Left lobe of liver (tissue), 2 donors: ENCODE results near the gene GFPT1. TPM values are rescaled to one million over a fixed set of nuclear protein-coding genes. Genes with fewer than 3 reads are reported as not detected.
"Not testable (repeated sequence)": the region's sequence is repeated elsewhere in the genome, so short reads cannot be mapped to it uniquely, and the experiment has no call there.

Source experiments
- ATAC-seq: fragments of 200-7000 bp; cut with Tn5 transposase; one replicate; pipeline ENCODE4 v1.9.1; 2020; ENCODE audit warnings: mild to moderate bottlenecking, moderate library complexity
- DNase-seq: peaks from one replicate; pipeline ENCODE4 v3.0.0-alpha.2; 2020; ENCODE audit warnings: low spot score
- total RNA-seq: library from RNA; stranded (reverse); gene quantifications from one replicate; pipeline ENCODE4 v1.2.1, GENCODE V29; 2021
- donor health status: DM: no; HTN: no; CAD: no; lungs with moderate emphysema.
- donor health status: DM: no; HTN: yes; CAD: no.

Gene GFPT1
- 29.5 TPM for total RNA-seq

DNA sequence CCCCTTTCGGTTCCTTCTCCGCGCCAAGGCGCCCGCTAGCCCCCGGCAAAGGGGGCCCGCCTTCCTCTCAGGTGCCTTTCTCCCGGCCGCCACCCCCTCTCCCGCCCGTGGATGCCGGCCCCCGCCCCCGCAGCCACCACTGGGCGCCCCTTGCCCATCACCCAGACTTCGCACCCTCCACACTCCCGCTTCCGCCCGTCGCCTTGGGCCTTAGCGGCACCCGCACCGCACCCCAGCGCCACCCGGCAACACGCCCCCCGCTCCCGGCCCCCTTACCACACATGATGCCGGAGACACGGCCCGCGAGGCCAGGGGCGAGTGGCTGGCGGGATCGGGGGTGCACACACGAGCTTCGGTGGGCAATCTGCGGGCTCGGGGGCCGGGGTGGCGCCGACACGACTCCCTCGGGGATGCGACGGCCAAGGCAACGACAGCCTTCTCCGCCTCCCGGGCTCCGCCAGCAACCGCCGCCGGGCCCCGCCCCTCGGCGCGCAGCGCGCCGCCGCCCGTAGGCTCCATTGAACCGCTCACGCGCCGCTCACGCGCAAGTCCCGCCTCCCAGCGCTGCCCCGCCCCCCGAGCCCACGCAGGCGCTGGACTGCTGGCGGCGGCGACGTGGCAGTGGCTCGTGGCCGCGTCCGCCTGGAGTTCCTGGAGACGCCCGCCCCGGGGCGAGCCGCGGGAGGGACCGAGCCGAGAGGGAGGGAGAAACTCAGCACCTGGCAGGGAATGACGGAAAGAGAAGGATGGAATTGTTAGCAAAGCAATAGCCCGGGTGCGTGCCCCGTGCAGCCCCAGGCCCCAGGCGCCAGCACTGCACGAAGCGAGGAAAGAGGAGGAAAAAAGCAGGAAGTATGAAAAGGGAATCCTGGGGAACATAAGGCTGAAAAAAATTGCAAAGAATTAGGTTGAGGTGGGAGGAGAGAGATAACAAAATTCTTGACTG is at the start of gene GFPT1:
Gene GFPT1 (minus strand): TSS at position 439 of the 946 bp plus-strand sequence. CDS start 156 bp downstream, at position 283.
- peak; percentile 97 for DNase-seq
- ATAC-seq: peak; percentile 97

DNA sequence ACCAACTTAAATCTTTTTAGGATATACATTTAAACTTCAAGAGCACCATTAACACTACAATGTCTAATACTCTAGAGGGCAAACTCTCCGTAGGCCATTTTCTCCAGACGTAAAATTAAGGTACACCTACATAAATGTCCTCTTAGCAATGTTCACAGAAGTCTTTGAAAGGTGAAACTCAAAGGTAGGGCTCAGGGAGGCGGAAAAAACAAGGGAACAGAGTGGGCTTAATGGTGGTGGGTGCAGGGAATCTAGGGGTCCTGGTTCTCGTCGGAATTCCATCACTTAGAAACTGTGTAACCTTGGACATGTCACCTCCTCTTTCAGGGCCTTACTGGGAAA is 49.5 kb upstream of the GFPT1 start:
- ATAC-seq: peak; percentile 4

DNA sequence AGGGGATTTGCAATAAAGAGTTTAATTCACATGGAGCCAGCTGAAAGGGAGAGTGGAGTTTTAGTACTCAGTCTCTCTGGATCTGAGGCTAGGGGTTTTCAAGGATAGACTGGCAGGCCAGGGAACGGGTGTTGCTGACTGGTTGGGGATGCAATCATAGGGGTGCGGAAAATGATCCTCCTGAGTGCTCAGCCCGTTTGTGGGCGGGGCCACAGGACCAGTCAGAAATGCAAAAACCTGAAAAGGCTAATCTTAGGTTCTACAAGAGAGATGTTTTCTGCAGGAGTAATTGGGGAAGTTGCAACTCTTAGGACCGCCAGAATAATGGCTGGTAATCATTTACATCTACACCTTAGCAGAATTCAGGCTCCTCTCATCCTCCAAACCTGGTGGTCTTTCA is 47.7 kb upstream of the GFPT1 start:
- ATAC-seq (no peak), DNase-seq (no peak)

More for the DNA sequence above, 49.5 kb upstream of the GFPT1 start:
- no peak for DNase-seq

- ATAC-seq (no peak), DNase-seq (no peak)
Measured at GRCh38 chr2:69429491-69430183, 42.6 kb upstream of the GFPT1 start.

GRCh38 chr2:69428981-69429380 is 42.0 kb upstream of the GFPT1 start:
- DNase-seq (no peak), ATAC-seq (no peak)

DNA sequence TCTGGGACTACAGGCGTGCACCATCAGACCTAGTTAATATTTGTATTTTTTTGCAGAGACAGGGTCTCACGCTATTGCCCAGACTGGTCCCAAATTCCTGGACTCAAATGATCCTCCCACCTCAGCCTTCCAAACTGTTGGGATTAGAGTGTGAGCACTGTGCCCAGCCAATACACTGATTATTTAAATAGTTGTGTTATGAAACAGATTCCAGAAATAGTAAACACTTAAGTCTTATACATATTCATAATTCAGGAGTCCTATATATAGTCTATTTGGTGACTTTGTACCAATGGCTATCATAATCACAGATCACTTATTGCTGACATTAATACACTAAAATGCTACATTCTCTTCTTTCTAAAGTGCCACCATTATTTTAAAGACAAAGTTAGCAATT is 37.4 kb upstream of the GFPT1 start:
- ATAC-seq: no peak

GRCh38 chr2:69422198-69422597 is 35.2 kb upstream of the GFPT1 start:
- ATAC-seq (no peak), DNase-seq (no peak)

More for the DNA sequence above, 37.4 kb upstream of the GFPT1 start:
- no peak for DNase-seq

DNA sequence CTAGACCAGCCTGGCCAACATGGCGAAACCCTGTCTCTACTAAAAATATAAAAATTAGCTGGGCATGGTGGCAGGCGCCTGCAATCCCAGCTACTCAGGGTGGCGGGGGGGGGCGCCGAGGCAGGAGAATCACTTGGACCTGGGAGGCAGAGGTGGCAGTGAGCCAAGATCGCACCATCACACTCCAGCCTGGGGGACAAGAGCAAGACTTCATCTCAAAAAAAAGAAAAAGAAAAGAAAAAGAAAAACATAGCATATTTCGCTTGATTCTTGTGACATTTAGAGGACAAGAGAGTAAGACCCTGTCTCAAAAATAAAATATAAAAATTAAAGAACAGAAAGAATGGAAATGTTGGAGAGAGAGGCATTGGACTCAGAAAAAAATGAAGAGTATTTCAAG is 32.1 kb upstream of the GFPT1 start:
- DNase-seq, ATAC-seq: not testable (repeated sequence)

DNA sequence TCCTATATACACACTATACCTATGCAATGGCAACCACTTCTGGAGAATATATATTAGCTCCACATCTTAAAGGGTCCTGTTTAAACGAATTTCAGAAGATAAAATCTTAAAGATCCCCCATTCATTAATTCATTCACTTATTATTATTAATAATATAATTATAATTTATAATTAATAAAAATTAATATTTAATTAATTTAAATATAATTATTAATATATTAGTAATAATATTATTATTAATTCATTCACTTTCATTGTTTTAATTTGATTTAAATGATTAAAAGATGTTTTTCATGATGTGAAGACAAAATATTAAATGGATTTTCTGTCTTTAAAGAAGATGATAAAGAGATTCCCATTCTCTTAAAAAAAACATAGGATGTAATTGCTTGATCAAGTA is 29.1 kb upstream of the GFPT1 start:
- DNase-seq (no peak), ATAC-seq (no peak)

DNA sequence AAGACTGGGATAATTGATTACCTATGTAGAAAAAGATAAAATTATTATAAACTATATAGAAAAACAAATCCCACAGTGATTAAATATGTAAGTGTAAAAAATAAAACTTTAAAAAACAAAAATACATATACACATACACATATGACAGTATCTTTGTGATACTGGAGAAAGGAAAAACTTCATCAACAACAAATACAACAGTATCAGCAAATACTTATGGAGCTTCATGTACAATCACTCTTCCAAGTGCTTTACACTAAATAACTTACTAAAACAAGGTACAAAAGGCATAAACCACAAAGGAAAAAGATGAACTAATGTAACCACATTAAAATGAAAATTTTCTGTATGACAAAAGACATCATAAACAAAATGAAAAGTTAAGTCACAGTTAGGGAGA is 24.1 kb upstream of the GFPT1 start:
- DNase-seq: no peak

GRCh38 chr2:69405306-69405705 is 18.3 kb upstream of the GFPT1 start:
- DNase-seq: no peak
- no peak for ATAC-seq

More for the DNA sequence above, 24.1 kb upstream of the GFPT1 start:
- ATAC-seq: no peak

GRCh38 chr2:69400121-69400520 is 13.1 kb upstream of the GFPT1 start:
- ATAC-seq (no peak), DNase-seq (no peak)

DNA sequence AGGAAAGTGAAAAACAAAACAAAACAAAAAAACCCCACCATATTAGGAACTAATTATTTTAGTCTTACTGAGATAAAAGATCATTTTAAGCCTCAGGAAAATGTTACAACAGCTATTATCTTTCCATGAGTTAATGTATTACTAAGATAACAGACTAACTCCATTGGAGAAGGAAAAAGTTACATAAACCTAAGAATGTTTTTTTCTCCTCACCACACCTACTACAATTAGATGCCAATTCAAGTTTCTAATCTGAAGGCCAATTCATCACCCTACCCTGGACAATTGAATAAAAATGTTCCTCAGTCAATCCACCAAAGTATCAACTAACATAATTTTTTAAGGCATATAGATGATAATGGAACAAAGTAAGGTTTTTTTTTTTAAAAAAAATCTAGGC is 10.2 kb upstream of the GFPT1 start:
- DNase-seq (no peak), ATAC-seq (peak; percentile 73)

GRCh38 chr2:69395866-69396265 is 8.8 kb upstream of the GFPT1 start:
- DNase-seq: no peak
- ATAC-seq: no peak

- ATAC-seq: no peak
- DNase-seq: no peak
Measured at GRCh38 chr2:69393963-69394362, 6.9 kb upstream of the GFPT1 start.

DNA sequence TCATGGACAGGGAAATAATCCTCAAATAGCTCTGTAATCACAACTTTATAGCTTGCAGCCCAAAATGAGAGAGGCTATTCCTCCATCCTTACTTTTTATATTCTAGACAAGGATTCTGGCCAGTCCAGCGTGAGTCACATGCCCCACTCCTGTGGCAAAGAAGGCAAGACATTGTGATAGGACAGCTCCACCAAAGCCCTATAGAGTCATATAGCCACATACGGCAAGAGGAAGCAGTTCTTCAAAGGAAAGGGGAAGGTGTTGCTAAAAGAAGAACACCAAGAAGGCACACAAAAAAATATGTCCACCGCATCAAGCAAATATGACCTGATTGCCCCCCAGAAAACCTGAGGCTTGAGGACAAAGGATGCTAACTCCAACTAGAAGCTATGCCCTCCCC is 3.4 kb upstream of the GFPT1 start:
- ATAC-seq: no peak
- no peak for DNase-seq

DNA sequence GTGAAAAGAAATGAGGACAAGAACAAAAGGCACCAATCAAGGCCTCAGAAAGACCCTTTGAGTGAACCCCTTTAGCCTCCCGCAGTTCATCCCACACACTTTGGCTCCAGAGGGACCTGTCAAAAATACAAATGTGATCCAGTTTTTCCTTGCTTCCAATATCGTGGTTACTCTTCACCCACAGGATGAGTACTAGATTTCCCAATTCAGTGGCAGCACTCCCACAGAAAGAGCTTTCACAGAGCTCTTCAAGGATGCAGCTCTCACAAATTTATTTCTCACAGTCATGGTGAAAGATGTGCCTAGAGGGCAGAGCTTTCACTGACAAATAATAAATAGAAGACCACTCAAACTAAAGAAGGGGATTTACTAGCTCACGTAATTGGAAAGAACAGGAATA is 3.0 kb upstream of the GFPT1 start:
- no peak for ATAC-seq
- DNase-seq: no peak

- ATAC-seq (no peak), DNase-seq (no peak)
Measured at GRCh38 chr2:69389271-69389670, 2.2 kb upstream of the GFPT1 start.

DNA sequence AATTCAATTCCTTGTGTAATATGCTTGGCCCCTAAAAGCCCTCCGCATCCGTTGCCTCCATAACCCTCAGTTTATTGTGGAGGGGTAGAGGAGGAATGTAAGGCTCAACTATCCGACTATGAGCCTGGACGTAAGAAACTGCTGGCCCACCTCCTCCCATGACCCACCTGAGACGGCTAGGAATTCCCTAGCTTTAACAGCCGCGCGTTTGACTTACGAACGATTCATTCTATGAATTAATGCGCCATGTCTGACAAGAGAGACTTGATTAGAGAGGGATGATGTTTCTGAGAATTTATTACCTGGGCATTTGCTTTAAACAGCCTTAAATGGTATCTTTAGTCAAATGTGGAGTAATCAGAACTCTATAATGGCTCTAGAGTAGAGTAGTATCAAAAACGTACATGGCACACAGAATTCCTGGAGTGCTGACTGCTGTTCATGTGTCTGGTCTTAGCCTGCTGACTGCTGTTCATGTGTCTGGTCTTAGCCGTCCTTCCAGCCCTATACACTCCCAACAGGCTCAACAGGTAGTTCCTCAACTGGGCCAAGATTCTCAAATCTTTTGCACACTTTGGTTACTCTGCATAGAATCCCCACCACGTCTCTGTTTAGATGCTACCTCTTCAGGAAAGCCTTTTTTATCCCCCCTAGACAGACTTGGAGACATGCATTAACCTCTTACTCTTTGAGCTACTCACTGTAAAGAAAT is 899 bp upstream of the GFPT1 start:
- ATAC-seq (no peak), DNase-seq (no peak)

GRCh38 chr2:69386360-69386759 is 667 bp downstream of the GFPT1 start:
- DNase-seq (no peak), ATAC-seq (no peak)

GRCh38 chr2:69385443-69386151 is 1.4 kb downstream of the GFPT1 start:
- ATAC-seq (no peak), DNase-seq (no peak)
